Stimulated activated naive B cell treated with anti-CD40 and anti-IgM and Interleukin-4, amounts not matched to agents 10 μg/mL and 1 μg/mL and 100 μg/mL, for 72 hours (primary cell): ENCODE results near the gene PPARG.

ENCODE experiments used
- ATAC-seq, 2 donors: fragments of 150-1000 bp; cut with Tn5 transposase; replicated peaks; 2 replicates each; pipeline ENCODE4 v1.10.0; 2021; ENCODE audit warnings: moderate library complexity in 1 of 2
- DNase-seq: peaks from one replicate; pipeline ENCODE4 v3.0.0; 2021
- H3K27ac Mint-ChIP-seq: one replicate; pipeline ENCODE4 v1.8.0; 2022; ENCODE audit warnings: mild to moderate bottlenecking, mixed read lengths
- H3K27me3 Mint-ChIP-seq, 2 donors: one replicate each; pipeline ENCODE4 v1.8.0; 2022; ENCODE audit warnings: mixed read lengths in 2 of 2
- H3K36me3 Mint-ChIP-seq, 2 donors: one replicate each; pipeline ENCODE4 v1.8.0; 2022; ENCODE audit warnings: mixed read lengths in 2 of 2, mild to moderate bottlenecking in 1 of 2
- H3K4me1 Mint-ChIP-seq, 2 donors: one replicate each; pipeline ENCODE4 v1.8.0; 2022; ENCODE audit warnings: mixed read lengths in 2 of 2, mild to moderate bottlenecking in 1 of 2
- H3K4me3 Mint-ChIP-seq, 2 donors: one replicate each; pipeline ENCODE4 v1.8.0; 2022; ENCODE audit warnings: mild to moderate bottlenecking in 2 of 2, mixed read lengths in 2 of 2, moderate library complexity in 1 of 2
- H3K9me3 Mint-ChIP-seq, 2 donors: one replicate each; pipeline ENCODE4 v1.8.0; 2022; ENCODE audit warnings: mixed read lengths in 2 of 2, mild to moderate bottlenecking in 1 of 2

PPARG gene

GRCh38 chr3:12308517-12308916 lies 19.6 kb downstream of the PPARG start:
- Mint-ChIP-seq H3K9me3 (peaks cover 0 to 8% of the 10 kb centered on the region in 2 donors), H3K4me3 (no peak overlapping the region), H3K4me1 (peaks cover 15 to 36% of the 10 kb centered on the region in 2 donors), H3K27ac (no peak overlapping the region), H3K27me3 (peaks cover 17 to 25% of the 10 kb centered on the region in 2 donors), H3K36me3 (peaks cover 9 to 15% of the 10 kb centered on the region in 2 donors)
- DNase-seq (no peak), ATAC-seq (peak; percentile 75 to 80)

GRCh38 chr3:12309716-12310115 lies 20.8 kb downstream of the PPARG start:
- peaks cover 17 to 24% of the 10 kb centered on the region in 2 donors for H3K27me3 Mint-ChIP-seq
- no peak for ATAC-seq
- peaks cover 0 to 5% of the 10 kb centered on the region in 2 donors for H3K9me3 Mint-ChIP-seq
- no peak for DNase-seq
- H3K27ac Mint-ChIP-seq = peak overlapping the region; percentile 14
- H3K4me3 Mint-ChIP-seq = no peak overlapping the region
- peaks cover 9 to 12% of the 10 kb centered on the region in 2 donors for H3K36me3 Mint-ChIP-seq
- H3K4me1 Mint-ChIP-seq = peaks cover 14 to 27% of the 10 kb centered on the region in 2 donors

DNA sequence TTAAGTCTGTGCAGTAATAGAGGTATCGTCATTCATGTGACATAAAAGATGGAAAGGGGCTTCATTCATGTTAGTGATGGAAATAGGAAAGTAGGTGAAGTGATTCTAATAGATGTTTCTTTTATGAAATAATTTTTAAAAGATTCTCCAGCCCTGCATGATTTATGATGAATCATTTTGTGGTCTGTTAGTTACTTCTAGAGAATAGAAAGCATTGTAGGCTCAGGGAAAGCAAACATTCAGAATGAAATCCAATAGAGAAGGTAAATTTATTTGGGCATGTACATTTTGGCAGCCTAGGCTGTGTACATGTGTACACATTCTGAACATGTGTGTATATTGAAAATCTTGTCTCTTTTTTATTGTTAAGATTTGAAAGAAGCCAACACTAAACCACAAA lies 23.1 kb downstream of the PPARG start:
- H3K4me1 Mint-ChIP-seq = peaks cover 12 to 22% of the 10 kb centered on the region in 2 donors
- H3K27ac Mint-ChIP-seq = no peak overlapping the region
- H3K36me3 Mint-ChIP-seq = peaks cover 5 to 9% of the 10 kb centered on the region in 2 donors
- no peak overlapping the region for H3K4me3 Mint-ChIP-seq
- ATAC-seq (peak in 1 of 2 donors; percentile 31), DNase-seq (no peak)
- peaks cover 0 to 2% of the 10 kb centered on the region in 2 donors for H3K9me3 Mint-ChIP-seq
- peaks cover 21 to 23% of the 10 kb centered on the region in 2 donors for H3K27me3 Mint-ChIP-seq

GRCh38 chr3:12313519-12313918 lies 24.6 kb downstream of the PPARG start:
- no peak overlapping the region for H3K4me3 Mint-ChIP-seq
- DNase-seq (no peak), ATAC-seq (no peak)

GRCh38 chr3:12316253-12316652 lies 27.4 kb downstream of the PPARG start:
- Mint-ChIP-seq H3K4me1 (peaks cover 5 to 6% of the 10 kb centered on the region in 2 donors), H3K27me3 (peaks cover 12 to 16% of the 10 kb centered on the region in 2 donors), H3K27ac (no peak overlapping the region), H3K36me3 (no peaks in the 10 kb centered on the region), H3K9me3 (no peaks in the 10 kb centered on the region), H3K4me3 (no peak overlapping the region)
- ATAC-seq (no peak), DNase-seq (no peak)

More at GRCh38 chr3:12313519-12313918, 24.6 kb downstream of the PPARG start:
- Mint-ChIP-seq H3K27me3 (peaks cover 12 to 16% of the 10 kb centered on the region in 2 donors), H3K27ac (no peak overlapping the region), H3K36me3 (peaks cover 0 to 2% of the 10 kb centered on the region in 2 donors), H3K4me1 (peaks cover 7 to 10% of the 10 kb centered on the region in 2 donors), H3K9me3 (no peaks in the 10 kb centered on the region)

- Mint-ChIP-seq H3K4me1 (peaks cover 2 to 3% of the 10 kb centered on the region in 2 donors), H3K9me3 (no peaks in the 10 kb centered on the region), H3K36me3 (no peaks in the 10 kb centered on the region), H3K27me3 (peaks cover 9 to 16% of the 10 kb centered on the region in 2 donors), H3K27ac (no peak overlapping the region), H3K4me3 (no peak overlapping the region)
- DNase-seq (no peak), ATAC-seq (no peak)
These were observed 28.0 kb downstream of the PPARG start for GRCh38 chr3:12316729-12317351.

GRCh38 chr3:12317914-12318313 lies 29.0 kb downstream of the PPARG start:
- Mint-ChIP-seq H3K4me1 (peaks cover under 1 to 2% of the 10 kb centered on the region in 2 donors), H3K36me3 (peaks cover 0 to 4% of the 10 kb centered on the region in 2 donors), H3K27ac (no peak overlapping the region), H3K27me3 (peaks cover 14 to 22% of the 10 kb centered on the region in 2 donors), H3K9me3 (no peaks in the 10 kb centered on the region), H3K4me3 (no peak overlapping the region)
- ATAC-seq (no peak), DNase-seq (no peak)

DNA sequence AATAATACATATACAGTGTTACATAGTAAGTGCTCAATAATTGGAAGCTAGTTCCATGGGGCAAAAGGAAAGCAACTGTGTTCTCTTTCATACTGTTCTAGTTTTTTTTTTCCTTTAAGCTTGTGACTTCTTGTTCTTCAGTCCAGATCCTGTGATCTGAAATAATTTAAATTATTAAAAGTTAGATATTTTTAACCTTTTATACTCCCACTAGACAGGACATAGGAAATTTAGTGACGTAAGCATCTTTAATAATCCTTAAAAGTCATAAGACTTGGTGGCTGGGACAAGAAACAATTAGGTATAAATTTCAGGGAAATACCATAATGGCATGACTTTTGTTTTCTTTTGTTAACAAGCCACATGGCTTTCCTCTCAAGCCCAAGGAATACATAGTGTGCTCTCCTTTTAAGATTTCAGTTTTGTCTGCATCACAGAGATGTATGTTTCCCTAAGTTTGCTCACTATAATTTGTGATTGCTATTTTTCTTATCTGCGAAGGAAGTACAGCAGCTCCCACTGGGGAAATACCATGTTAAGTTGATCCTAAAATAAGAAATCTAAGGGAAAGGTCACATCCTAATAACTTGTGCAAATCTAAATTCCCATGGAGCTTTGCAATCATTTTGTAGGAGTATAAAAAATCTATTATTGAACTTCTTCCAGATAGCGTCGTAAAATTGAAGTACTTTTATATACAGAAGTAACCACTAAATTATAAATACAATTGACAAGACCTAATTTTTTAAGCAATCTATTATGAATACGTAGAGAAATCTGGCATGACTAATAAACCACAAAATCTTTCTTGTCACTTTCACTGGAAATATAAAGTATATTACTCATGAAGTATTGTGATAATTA lies 30.1 kb downstream of the PPARG start:
- H3K4me1 Mint-ChIP-seq = peaks cover 5 to 12% of the 10 kb centered on the region in 2 donors
- no peaks in the 10 kb centered on the region for H3K9me3 Mint-ChIP-seq
- DNase-seq (no peak), ATAC-seq (no peak)
- peaks cover 4 to 6% of the 10 kb centered on the region in 2 donors for H3K36me3 Mint-ChIP-seq
- H3K4me3 Mint-ChIP-seq = no peak overlapping the region
- peaks cover 22 to 23% of the 10 kb centered on the region in 2 donors for H3K27me3 Mint-ChIP-seq
- H3K27ac Mint-ChIP-seq = no peak overlapping the region

DNA sequence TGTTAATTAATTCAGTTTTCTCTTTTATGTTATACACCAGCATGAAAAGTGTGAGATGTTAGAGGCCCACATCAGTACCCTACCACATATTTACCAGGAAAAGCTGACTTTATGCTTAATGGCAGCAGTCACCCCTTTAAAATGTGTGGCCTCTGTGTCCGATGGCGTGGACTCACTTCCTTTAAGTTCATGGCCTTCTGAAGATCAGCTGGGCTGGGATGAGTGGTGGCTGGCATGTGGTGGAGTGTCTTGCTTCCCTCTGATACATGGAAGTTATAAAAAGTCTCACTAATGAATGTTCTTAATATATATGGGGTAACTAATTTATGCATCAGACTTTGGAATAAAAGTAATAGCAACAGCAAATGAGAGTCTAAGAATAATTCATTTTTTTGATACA lies 32.1 kb downstream of the PPARG start:
- ATAC-seq (no peak), DNase-seq (no peak)
- Mint-ChIP-seq H3K4me3 (no peak overlapping the region), H3K4me1 (peaks cover 11 to 30% of the 10 kb centered on the region in 2 donors), H3K27ac (peak overlapping the region; percentile 47), H3K27me3 (peaks cover 11 to 24% of the 10 kb centered on the region in 2 donors), H3K9me3 (peaks cover 0 to 1% of the 10 kb centered on the region in 2 donors), H3K36me3 (peaks cover 7 to 8% of the 10 kb centered on the region in 2 donors)

DNA sequence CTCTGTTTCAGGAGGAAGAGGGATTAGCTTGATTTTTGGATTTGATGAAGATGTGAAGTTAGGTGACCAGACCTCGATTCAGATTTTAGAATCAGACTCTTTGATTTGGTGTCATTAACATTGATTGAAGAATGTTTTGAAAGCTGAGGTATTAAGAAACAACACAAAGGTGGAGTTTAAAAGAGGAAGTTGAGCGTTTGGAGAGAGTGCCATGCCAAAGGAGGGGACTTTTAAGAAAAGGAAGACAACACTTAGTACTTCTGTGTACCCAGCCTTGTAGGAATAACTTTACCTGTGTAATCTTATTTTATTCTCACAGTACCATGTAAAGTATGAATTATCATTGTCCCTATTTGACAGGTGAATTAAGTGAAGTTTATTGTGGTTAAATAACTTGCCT lies 34.4 kb downstream of the PPARG start:
- ATAC-seq (peak in 1 of 2 donors; percentile 62), DNase-seq (no peak)
- Mint-ChIP-seq H3K27ac (no peak overlapping the region), H3K4me3 (peak overlapping the region in 1 of 2 donors; percentile 27), H3K9me3 (peaks cover 0 to 1% of the 10 kb centered on the region in 2 donors), H3K4me1 (peaks cover 12 to 36% of the 10 kb centered on the region in 2 donors), H3K36me3 (peaks cover 7 to 8% of the 10 kb centered on the region in 2 donors), H3K27me3 (peaks cover 6 to 20% of the 10 kb centered on the region in 2 donors)

DNA sequence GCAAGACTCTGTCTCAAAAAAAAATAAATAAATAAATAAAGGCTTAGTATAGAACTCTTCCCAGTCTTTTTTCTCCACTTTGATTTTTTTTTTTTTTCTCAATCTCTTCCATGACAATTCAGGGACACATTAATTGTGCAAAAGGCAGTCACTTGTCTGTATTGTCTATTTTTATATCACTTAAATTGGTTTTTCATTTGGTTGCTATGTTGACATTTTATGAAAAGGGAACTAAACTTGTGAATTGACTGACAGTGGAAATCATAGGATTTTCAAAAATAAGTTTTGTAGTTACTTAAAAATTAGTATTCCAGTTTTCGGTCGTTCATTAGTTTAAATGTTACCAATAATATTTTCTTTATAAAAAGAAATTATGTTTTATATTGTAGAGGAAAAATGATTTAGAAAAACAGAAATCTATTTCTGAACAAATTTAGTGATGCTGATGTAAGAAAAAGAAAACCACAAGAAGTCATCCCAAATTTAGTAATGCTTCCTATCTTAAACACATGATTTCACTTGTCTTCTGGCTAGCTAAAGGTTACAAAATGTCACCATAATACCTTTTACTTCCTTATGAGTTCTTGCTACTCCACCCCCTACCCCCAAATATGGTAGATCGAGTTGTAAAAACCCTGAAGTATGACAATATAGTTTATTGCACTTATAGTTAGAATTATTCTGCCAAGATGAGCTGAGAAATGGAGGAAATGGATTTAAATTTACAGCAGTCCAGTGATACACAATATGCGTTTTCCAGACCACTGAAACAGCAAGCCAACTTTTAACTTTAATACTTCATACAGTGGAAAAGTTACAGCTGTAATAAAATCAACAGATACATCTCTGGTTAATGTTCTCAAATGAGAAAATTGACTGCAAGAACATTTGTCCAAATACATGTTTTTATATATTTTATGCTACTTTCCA lies 37.0 kb downstream of the PPARG start:
- H3K9me3 Mint-ChIP-seq = peaks cover 0 to 1% of the 10 kb centered on the region in 2 donors
- H3K36me3 Mint-ChIP-seq = peaks cover 9 to 12% of the 10 kb centered on the region in 2 donors
- ATAC-seq (peak; percentile 90 to 91), DNase-seq (no peak)
- H3K27ac Mint-ChIP-seq = peak overlapping the region; percentile 95
- peaks cover 6 to 20% of the 10 kb centered on the region in 2 donors for H3K27me3 Mint-ChIP-seq
- peak overlapping the region; percentile 65 to 80 for H3K4me3 Mint-ChIP-seq
- H3K4me1 Mint-ChIP-seq = peaks cover 15 to 43% of the 10 kb centered on the region in 2 donors

- ATAC-seq = no peak
- Mint-ChIP-seq H3K4me3 (no peak overlapping the region), H3K4me1 (peaks cover 15 to 43% of the 10 kb centered on the region in 2 donors)
These were observed 38.2 kb downstream of the PPARG start for GRCh38 chr3:12327021-12327420.

DNA sequence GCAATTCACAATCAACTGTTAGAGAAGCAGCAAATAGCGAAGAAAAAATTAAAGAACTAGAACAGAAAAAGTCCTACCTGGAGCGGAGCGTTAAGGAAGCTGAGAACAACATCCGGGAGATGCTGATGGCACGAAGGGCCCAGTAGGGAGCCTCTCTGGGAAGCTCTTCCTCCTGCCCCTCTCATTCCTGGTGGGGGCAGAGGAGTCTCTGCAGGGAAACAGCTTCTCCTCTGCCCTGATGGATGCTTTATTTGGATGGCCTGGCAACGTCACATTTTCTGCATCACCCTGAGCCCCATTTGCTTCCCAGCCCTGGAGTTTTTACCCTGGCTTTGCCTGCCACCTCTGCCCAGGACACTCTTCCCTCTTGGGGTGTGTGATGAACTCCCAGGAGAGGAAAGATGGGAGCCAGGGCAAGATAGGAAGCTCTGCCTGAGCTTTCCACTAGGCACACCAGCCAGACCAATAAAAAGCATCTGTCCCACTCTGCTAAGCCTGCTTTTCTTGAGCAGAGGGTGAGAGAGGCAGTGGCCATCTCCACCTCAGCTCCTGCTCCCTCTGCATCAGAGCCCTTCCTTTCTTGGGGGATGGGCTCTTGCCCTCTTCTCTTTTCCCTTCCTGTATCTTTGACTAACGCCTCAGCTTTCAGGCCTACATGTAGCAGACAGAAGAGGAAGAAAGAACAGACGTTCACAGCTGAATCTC lies 39.4 kb downstream of the PPARG start:
- Mint-ChIP-seq H3K4me1 (peaks cover 11 to 38% of the 10 kb centered on the region in 2 donors), H3K27ac (peak overlapping the region; percentile 26), H3K9me3 (peaks cover 0 to 1% of the 10 kb centered on the region in 2 donors), H3K4me3 (no peak overlapping the region), H3K27me3 (peaks cover 0 to 10% of the 10 kb centered on the region in 2 donors), H3K36me3 (peaks cover 4 to 12% of the 10 kb centered on the region in 2 donors)
- DNase-seq (no peak), ATAC-seq (peak; percentile 16 to 26)

More at GRCh38 chr3:12327021-12327420, 38.2 kb downstream of the PPARG start:
- no peak overlapping the region for H3K27ac Mint-ChIP-seq
- DNase-seq = no peak
- H3K27me3 Mint-ChIP-seq = peaks cover 6 to 20% of the 10 kb centered on the region in 2 donors
- H3K9me3 Mint-ChIP-seq = peaks cover 0 to 1% of the 10 kb centered on the region in 2 donors
- peaks cover 9 to 12% of the 10 kb centered on the region in 2 donors for H3K36me3 Mint-ChIP-seq
